HEK293 (cell line): ENCODE data around the gene MAMDC2.

Experiments
- CTCF ChIA-PET: fragments of 350-600 bp; formaldehyde crosslinking; extraction: SDS; loops from one replicate; lab custom pipeline; 2021; ENCODE audit warnings: antibody characterized with exemption; lab: Yijun Ruan, JAX
- POLR2A ChIA-PET: fragments of 300-600 bp; formaldehyde crosslinking; extraction: SDS; loops from one replicate; lab custom pipeline; 2020; ENCODE audit warnings: antibody characterized with exemption, inconsistent platforms; lab: Yijun Ruan, JAX
- H3K27ac ChIP-seq: fragments of 200-500 bp; sonication (Bioruptor generic); 2 replicates; pipeline ENCODE4 v1.5.1; 2014; ENCODE audit warnings: low read depth, low read length, control low read depth, inconsistent platforms; ENCODE audit errors: extremely low read depth
- H3K36me3 ChIP-seq, 2 experiments: fragments of 200-500 bp in 1 of 2; sonication (Bioruptor generic) in 1 of 2; 1 replicate in 1 of 2; 2 replicates in 1 of 2; pipeline ENCODE4 v1.5.1; 2014 to 2017; ENCODE audit warnings: inconsistent platforms in 2 of 2, low read length in 2 of 2; ENCODE audit not compliant: control insufficient read depth in 2 of 2, insufficient read depth in 1 of 2
- H3K4me1 ChIP-seq: fragments of 200-500 bp; sonication (Bioruptor generic); 2 replicates; pipeline ENCODE4 v1.5.1; 2014; ENCODE audit warnings: mild to moderate bottlenecking, low read length, inconsistent platforms; ENCODE audit not compliant: control insufficient read depth, insufficient read depth
- H3K4me3 ChIP-seq: 2 replicates; pipeline ENCODE4 v1.5.1; 2011; ENCODE audit warnings: low read depth, mild to moderate bottlenecking, control low read depth, low read length, moderate library complexity
- H3K9me3 ChIP-seq: fragments of 200-500 bp; sonication (Bioruptor generic); 2 replicates; pipeline ENCODE4 v1.5.1; 2014; ENCODE audit warnings: low read depth, low read length, inconsistent platforms; ENCODE audit not compliant: control insufficient read depth, insufficient read depth
- BCL11A ChIP-seq: fragments of 450-650 bp; formaldehyde crosslinking; IDR thresholded peaks from 2 replicates; pipeline ENCODE4 v1.5.1; 2016; ENCODE audit warnings: low read depth, missing biosample characterization, missing genetic modification characterization
- GLIS1 ChIP-seq: fragments of 450-650 bp; formaldehyde crosslinking; IDR thresholded peaks from 2 replicates; pipeline ENCODE4 v1.5.1; 2016; ENCODE audit warnings: missing biosample characterization, missing genetic modification characterization
- MZF1 ChIP-seq: fragments of 450-650 bp; formaldehyde crosslinking; IDR thresholded peaks from 2 replicates; pipeline ENCODE4 v1.5.1; 2017; ENCODE audit warnings: missing biosample characterization, missing genetic modification characterization, borderline replicate concordance
- OVOL3 ChIP-seq: fragments of 450-650 bp; formaldehyde crosslinking; IDR thresholded peaks from 2 replicates; pipeline ENCODE4 v1.5.1; 2016; ENCODE audit warnings: missing biosample characterization, missing genetic modification characterization
- SP3 ChIP-seq: fragments of 450-650 bp; formaldehyde crosslinking; IDR thresholded peaks from 2 replicates; pipeline ENCODE4 v1.5.1; 2016; ENCODE audit warnings: missing biosample characterization, missing genetic modification characterization
- ZBTB1 ChIP-seq: fragments of 450-650 bp; formaldehyde crosslinking; IDR thresholded peaks from 2 replicates; pipeline ENCODE4 v1.5.1; 2016; ENCODE audit warnings: missing biosample characterization, missing genetic modification characterization
- ZFP3 ChIP-seq: fragments of 450-650 bp; formaldehyde crosslinking; IDR thresholded peaks from 2 replicates; pipeline ENCODE4 v1.5.1; 2016; ENCODE audit warnings: low read depth, missing biosample characterization, missing genetic modification characterization
- ZNF112 ChIP-seq: fragments of 450-650 bp; formaldehyde crosslinking; IDR thresholded peaks from 2 replicates; pipeline ENCODE4 v1.5.0; 2017; ENCODE audit warnings: missing biosample characterization, missing genetic modification characterization
- ZNF114 ChIP-seq: fragments of 450-650 bp; formaldehyde crosslinking; IDR thresholded peaks from 2 replicates; pipeline ENCODE4 v1.5.0; 2017; ENCODE audit warnings: missing biosample characterization, missing genetic modification characterization
- ZNF121 ChIP-seq: fragments of 450-650 bp; formaldehyde crosslinking; IDR thresholded peaks from 2 replicates; pipeline ENCODE4 v1.5.1; 2016; ENCODE audit warnings: missing biosample characterization, missing genetic modification characterization
- ZNF138 ChIP-seq: fragments of 450-650 bp; formaldehyde crosslinking; IDR thresholded peaks from 2 replicates; pipeline ENCODE4 v1.5.1; 2016; ENCODE audit warnings: missing biosample characterization, missing genetic modification characterization, borderline replicate concordance
- ZNF416 ChIP-seq: fragments of 450-650 bp; formaldehyde crosslinking; IDR thresholded peaks from 2 replicates; pipeline ENCODE4 v1.5.1; 2016; ENCODE audit warnings: missing biosample characterization, missing genetic modification characterization
- ZNF501 ChIP-seq: fragments of 450-650 bp; formaldehyde crosslinking; IDR thresholded peaks from 2 replicates; pipeline ENCODE4 v1.5.1; 2016; ENCODE audit warnings: missing biosample characterization, missing genetic modification characterization
- ZNF530 ChIP-seq: fragments of 450-650 bp; formaldehyde crosslinking; IDR thresholded peaks from 2 replicates; pipeline ENCODE4 v1.5.1; 2016; ENCODE audit warnings: low read depth, missing biosample characterization, missing genetic modification characterization
- ZNF560 ChIP-seq: fragments of 450-650 bp; formaldehyde crosslinking; IDR thresholded peaks from 2 replicates; pipeline ENCODE4 v1.5.1; 2017; ENCODE audit warnings: missing biosample characterization, missing genetic modification characterization, borderline replicate concordance
- ZNF585B ChIP-seq: fragments of 450-650 bp; formaldehyde crosslinking; IDR thresholded peaks from 2 replicates; pipeline ENCODE4 v1.5.1; 2016; ENCODE audit warnings: missing biosample characterization, missing genetic modification characterization
- ZNF596 ChIP-seq: fragments of 450-650 bp; IDR thresholded peaks from 2 replicates; pipeline ENCODE4 v1.5.0; 2018; ENCODE audit warnings: missing biosample characterization, mild to moderate bottlenecking, missing genetic modification characterization, moderate library complexity
- TF ChIP-seq, protein P1 (sequence below): fragments of 450-650 bp; formaldehyde crosslinking; IDR thresholded peaks from 2 replicates; pipeline ENCODE4 v1.5.1; 2016; ENCODE audit warnings: missing biosample characterization, missing genetic modification characterization
- TF ChIP-seq, protein P2 (sequence below): fragments of 450-650 bp; formaldehyde crosslinking; IDR thresholded peaks from 2 replicates; pipeline ENCODE4 v1.5.1; 2016; ENCODE audit warnings: missing biosample characterization, missing genetic modification characterization, low read depth
- TF ChIP-seq, protein P3 (sequence below): fragments of 450-650 bp; formaldehyde crosslinking; IDR thresholded peaks from 2 replicates; pipeline ENCODE4 v1.5.1; 2016; ENCODE audit warnings: missing biosample characterization, missing genetic modification characterization
- TF ChIP-seq, protein P4 (sequence below): fragments of 450-650 bp; formaldehyde crosslinking; IDR thresholded peaks from 2 replicates; pipeline ENCODE4 v1.5.1; 2017; ENCODE audit warnings: missing biosample characterization, missing genetic modification characterization

The MAMDC2 gene

DNA sequence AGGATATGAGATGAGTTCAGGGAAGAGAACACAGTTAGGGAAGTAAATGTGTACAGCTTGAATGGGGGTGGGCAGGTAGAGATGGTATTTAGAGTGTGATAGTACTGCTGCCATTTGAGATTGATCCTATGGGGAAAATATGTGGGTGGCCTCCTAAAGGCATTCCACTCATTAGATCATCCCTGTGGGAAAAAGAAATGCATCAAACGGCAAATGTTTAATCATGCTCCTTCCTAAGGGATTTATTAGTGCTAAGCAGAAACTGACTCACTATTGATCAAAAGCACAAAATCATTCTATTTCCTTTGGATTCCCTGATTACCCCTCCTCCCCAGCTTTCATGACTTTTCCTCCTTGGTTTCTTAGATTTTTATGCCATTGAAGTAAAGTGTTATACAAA lies 178.7 kb downstream of the MAMDC2 start:
- H3K27ac ChIP-seq: no peak overlapping the region
- POLR2A ChIA-PET: no interaction called here
- TF ChIP-seq SP3: no peak
- TF ChIP-seq ZFP3 (tag by site-specific recombination): no peak
- TF ChIP-seq, protein P1, sequence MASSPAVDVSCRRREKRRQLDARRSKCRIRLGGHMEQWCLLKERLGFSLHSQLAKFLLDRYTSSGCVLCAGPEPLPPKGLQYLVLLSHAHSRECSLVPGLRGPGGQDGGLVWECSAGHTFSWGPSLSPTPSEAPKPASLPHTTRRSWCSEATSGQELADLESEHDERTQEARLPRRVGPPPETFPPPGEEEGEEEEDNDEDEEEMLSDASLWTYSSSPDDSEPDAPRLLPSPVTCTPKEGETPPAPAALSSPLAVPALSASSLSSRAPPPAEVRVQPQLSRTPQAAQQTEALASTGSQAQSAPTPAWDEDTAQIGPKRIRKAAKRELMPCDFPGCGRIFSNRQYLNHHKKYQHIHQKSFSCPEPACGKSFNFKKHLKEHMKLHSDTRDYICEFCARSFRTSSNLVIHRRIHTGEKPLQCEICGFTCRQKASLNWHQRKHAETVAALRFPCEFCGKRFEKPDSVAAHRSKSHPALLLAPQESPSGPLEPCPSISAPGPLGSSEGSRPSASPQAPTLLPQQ: no peak
- TF ChIP-seq ZBTB1: no peak
- no peak for TF ChIP-seq OVOL3 (tag by site-specific recombination)
- no peak for TF ChIP-seq ZNF585B (tag by site-specific recombination)
- no peak for TF ChIP-seq ZNF530
- TF ChIP-seq, protein P2, sequence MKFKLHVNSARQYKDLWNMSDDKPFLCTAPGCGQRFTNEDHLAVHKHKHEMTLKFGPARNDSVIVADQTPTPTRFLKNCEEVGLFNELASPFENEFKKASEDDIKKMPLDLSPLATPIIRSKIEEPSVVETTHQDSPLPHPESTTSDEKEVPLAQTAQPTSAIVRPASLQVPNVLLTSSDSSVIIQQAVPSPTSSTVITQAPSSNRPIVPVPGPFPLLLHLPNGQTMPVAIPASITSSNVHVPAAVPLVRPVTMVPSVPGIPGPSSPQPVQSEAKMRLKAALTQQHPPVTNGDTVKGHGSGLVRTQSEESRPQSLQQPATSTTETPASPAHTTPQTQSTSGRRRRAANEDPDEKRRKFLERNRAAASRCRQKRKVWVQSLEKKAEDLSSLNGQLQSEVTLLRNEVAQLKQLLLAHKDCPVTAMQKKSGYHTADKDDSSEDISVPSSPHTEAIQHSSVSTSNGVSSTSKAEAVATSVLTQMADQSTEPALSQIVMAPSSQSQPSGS (tag by site-specific recombination): no peak
- TF ChIP-seq BCL11A: no peak
- TF ChIP-seq ZNF138: no peak
- TF ChIP-seq, protein P3, sequence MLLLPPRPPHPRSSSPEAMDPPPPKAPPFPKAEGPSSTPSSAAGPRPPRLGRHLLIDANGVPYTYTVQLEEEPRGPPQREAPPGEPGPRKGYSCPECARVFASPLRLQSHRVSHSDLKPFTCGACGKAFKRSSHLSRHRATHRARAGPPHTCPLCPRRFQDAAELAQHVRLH (tag by site-specific recombination): no peak
- TF ChIP-seq, protein P4, sequence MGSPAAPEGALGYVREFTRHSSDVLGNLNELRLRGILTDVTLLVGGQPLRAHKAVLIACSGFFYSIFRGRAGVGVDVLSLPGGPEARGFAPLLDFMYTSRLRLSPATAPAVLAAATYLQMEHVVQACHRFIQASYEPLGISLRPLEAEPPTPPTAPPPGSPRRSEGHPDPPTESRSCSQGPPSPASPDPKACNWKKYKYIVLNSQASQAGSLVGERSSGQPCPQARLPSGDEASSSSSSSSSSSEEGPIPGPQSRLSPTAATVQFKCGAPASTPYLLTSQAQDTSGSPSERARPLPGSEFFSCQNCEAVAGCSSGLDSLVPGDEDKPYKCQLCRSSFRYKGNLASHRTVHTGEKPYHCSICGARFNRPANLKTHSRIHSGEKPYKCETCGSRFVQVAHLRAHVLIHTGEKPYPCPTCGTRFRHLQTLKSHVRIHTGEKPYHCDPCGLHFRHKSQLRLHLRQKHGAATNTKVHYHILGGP (tag by site-specific recombination): no peak
- no peak for TF ChIP-seq ZNF560 (tag by site-specific recombination)
- TF ChIP-seq MZF1 (tag by site-specific recombination): no peak
- TF ChIP-seq ZNF112 (tag by site-specific recombination): no peak
- no peak overlapping the region for H3K4me3 ChIP-seq
- H3K36me3 ChIP-seq: no peaks in the 10 kb centered on the region
- no peaks in the 10 kb centered on the region for H3K9me3 ChIP-seq
- CTCF ChIA-PET: interaction anchor here (1.8 kb wide), 1 partner anchor 109 kb away, joined by 10 read pairs; no protein-coding TSS in a partner anchor
- no peaks in the 10 kb centered on the region for H3K4me1 ChIP-seq

DNA sequence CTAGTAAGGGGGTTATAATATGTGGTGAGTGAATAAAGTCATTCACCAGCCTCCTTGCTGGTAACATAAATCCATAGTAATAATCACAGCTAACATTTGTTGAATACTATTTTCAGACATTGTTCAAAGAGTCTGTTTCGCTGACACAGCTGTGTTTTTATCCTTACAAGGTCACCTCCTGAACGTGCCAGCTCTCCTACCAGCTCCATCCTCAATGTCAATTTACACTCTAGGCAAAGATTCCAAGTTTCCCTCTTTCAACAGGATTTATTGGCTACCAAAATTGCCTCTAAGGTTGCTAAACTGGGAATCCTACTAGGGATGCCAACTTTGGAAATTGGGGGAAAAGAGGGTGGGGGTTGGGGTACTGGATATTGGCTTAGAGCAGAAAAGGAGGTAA lies 184.5 kb downstream of the MAMDC2 start:
- no peaks in the 10 kb centered on the region for H3K4me1 ChIP-seq
- no peak overlapping the region for H3K27ac ChIP-seq
- H3K36me3 ChIP-seq: no peaks in the 10 kb centered on the region
- CTCF ChIA-PET: interaction anchor here (0.6 to 6.3 kb wide), 7 partner anchors 10 to 1363 kb away, joined by 3 to 58 read pairs (median 4); no protein-coding TSS in a partner anchor
- H3K9me3 ChIP-seq: no peaks in the 10 kb centered on the region
- no peak overlapping the region for H3K4me3 ChIP-seq
- TF ChIP-seq ZNF501 (tag by site-specific recombination) (no peak), ZNF596 (tag by site-specific recombination) (no peak), GLIS1 (tag by site-specific recombination) (no peak), ZNF121 (tag by site-specific recombination) (no peak), ZNF416 (no peak), ZNF114 (no peak)
- TF ChIP-seq, all 188 proteins: peak for 0
- POLR2A ChIA-PET: no interaction called here
